A549 (cell line): ENCODE results near the gene FDX2. TPM values are rescaled to one million over a fixed set of nuclear protein-coding genes. Genes with fewer than 3 reads are reported as not detected.
"Not testable (repeated sequence)": the region's sequence is repeated elsewhere in the genome, so short reads cannot be mapped to it uniquely, and the experiment has no call there.

Experiments
- ATAC-seq, 2 experiments: fragments of 200-7000 bp in 1 of 2; fragments of >200 bp in 1 of 2; cut with Nextera tagmentation in 1 of 2; cut with Tn5 transposase in 1 of 2; 3 replicates each; pipeline versions ENCODE4 v1.8.0 to v1.9.1; 2018 to 2020; ENCODE audit warnings: mild to moderate bottlenecking in 1 of 2, moderate library complexity in 1 of 2
- CTCF ChIA-PET: fragments of 300-600 bp; sonication (Branson Sonifier 250); formaldehyde crosslinking; extraction: SDS; loops from one replicate; lab custom pipeline; 2021; ENCODE audit warnings: antibody characterized with exemption, inconsistent platforms; lab: Yijun Ruan, JAX
- POLR2A ChIA-PET: fragments of 350-600 bp; formaldehyde crosslinking; extraction: SDS; loops from one replicate; lab custom pipeline; 2021; ENCODE audit warnings: antibody characterized with exemption, inconsistent platforms; lab: Yijun Ruan, JAX
- DNase-seq, 2 experiments: peaks; one replicate each; pipeline versions ENCODE4 v3.0.0 to v3.0.0-alpha.2; 2011 to 2016; ENCODE audit warnings: low read depth in 1 of 2, low spot score in 1 of 2
- FAIRE-seq: peaks from 2 replicates; lab custom pipeline; 2011; peaks lifted over from hg19 to GRCh38; lab: Jason Lieb, UNC
- H3K27ac ChIP-seq, 2 experiments: fragments of >200 bp; sonication (Bioruptor Twin); formaldehyde crosslinking; 3 replicates each; pipeline ENCODE4 v1.5.1; 2016 to 2017
- H3K4me1 ChIP-seq: fragments of >200 bp; sonication (Bioruptor Twin); formaldehyde crosslinking; 3 replicates; pipeline ENCODE4 v1.6.1; 2016
- H3K4me2 ChIP-seq: fragments of >200 bp; sonication (Bioruptor Twin); formaldehyde crosslinking; 3 replicates; pipeline ENCODE4 v1.6.1; 2016
- H3K4me3 ChIP-seq: fragments of >200 bp; sonication (Bioruptor Twin); formaldehyde crosslinking; 3 replicates; pipeline ENCODE4 v1.5.1; 2016
- H3K9me3 ChIP-seq: fragments of >200 bp; sonication (Bioruptor Twin); formaldehyde crosslinking; 3 replicates; pipeline ENCODE4 v1.6.1; 2016
- BCL3 ChIP-seq: fragments of >200 bp; sonication (Bioruptor Twin); formaldehyde crosslinking; IDR thresholded peaks from 3 replicates; pipeline ENCODE4 v1.6.1; 2016
- BHLHE40 ChIP-seq: IDR thresholded peaks from 2 replicates; pipeline ENCODE4 v1.6.1; 2012; ENCODE audit warnings: low read depth, low read length, inconsistent platforms
- CEBPB ChIP-seq, 2 experiments: fragments of >200 bp in 1 of 2; sonication (Bioruptor Twin) in 1 of 2; formaldehyde crosslinking in 1 of 2; IDR thresholded peaks; 2 replicates each; pipeline ENCODE4 v1.6.1; 2012 to 2016
- CHD4 ChIP-seq: fragments of 200-600 bp; sonication (generic); IDR thresholded peaks from 2 replicates; pipeline ENCODE4 v1.6.1; 2016; ENCODE audit warnings: antibody characterized with exemption, mild to moderate bottlenecking, borderline replicate concordance
- EHF ChIP-seq: fragments of 250-450 bp; sonication (Bioruptor Pico); IDR thresholded peaks from 2 replicates; pipeline ENCODE4 v1.5.0; 2020; ENCODE audit warnings: mild to moderate bottlenecking
- FOXS1 ChIP-seq: fragments of 250-450 bp; sonication (Bioruptor Pico); IDR thresholded peaks from 2 replicates; pipeline ENCODE4 v1.5.0; 2020; ENCODE audit warnings: mild to moderate bottlenecking, moderate library complexity
- GATA3 ChIP-seq: IDR thresholded peaks from 2 replicates; pipeline ENCODE4 v1.6.1; 2012; ENCODE audit warnings: borderline replicate concordance
- HDAC2 ChIP-seq: fragments of 200-600 bp; sonication (generic); IDR thresholded peaks from 2 replicates; pipeline ENCODE4 v1.6.1; 2016
- HES2 ChIP-seq: fragments of >200 bp; sonication (Bioruptor Twin); formaldehyde crosslinking; IDR thresholded peaks from 2 replicates; pipeline ENCODE4 v1.6.1; 2016
- HEYL ChIP-seq: fragments of 250-450 bp; sonication (Bioruptor Pico); IDR thresholded peaks from 2 replicates; pipeline ENCODE4 v1.8.0; 2021; ENCODE audit warnings: mild to moderate bottlenecking, moderate library complexity
- HOXB13 ChIP-seq: fragments of 250-450 bp; sonication (Bioruptor Pico); IDR thresholded peaks from 2 replicates; pipeline ENCODE4 v1.5.0; 2020; ENCODE audit warnings: low read depth, mild to moderate bottlenecking, moderate library complexity
- KDM1A ChIP-seq: fragments of 200-600 bp; sonication (generic); IDR thresholded peaks from 2 replicates; pipeline ENCODE4 v1.6.1; 2016; ENCODE audit warnings: low read depth, mild to moderate bottlenecking
- KDM5A ChIP-seq: fragments of 200-600 bp; sonication (generic); IDR thresholded peaks from 2 replicates; pipeline ENCODE4 v1.6.1; 2016; ENCODE audit warnings: antibody characterized with exemption, mild to moderate bottlenecking
- NFE2L2 ChIP-seq: fragments of 150-350 bp; conservative IDR thresholded peaks from 2 replicates; pipeline ENCODE4 v1.6.1; 2014; ENCODE audit warnings: low read length
- NR3C1 ChIP-seq: fragments of >200 bp; sonication (Bioruptor Twin); formaldehyde crosslinking; IDR thresholded peaks from 3 replicates; pipeline ENCODE4 v1.6.1; 2017
- POLR2AphosphoS2 ChIP-seq: conservative IDR thresholded peaks from 2 replicates; pipeline ENCODE4 v1.6.1; 2012; ENCODE audit warnings: low read length, improper control_type of control experiment, inconsistent platforms
- RCOR1 ChIP-seq: fragments of 150-350 bp; IDR thresholded peaks from 2 replicates; pipeline ENCODE4 v1.6.1; 2014; ENCODE audit warnings: antibody characterized with exemption, low read length, low read depth
- ZC3H11A ChIP-seq: fragments of 450-650 bp; IDR thresholded peaks from 2 replicates; pipeline ENCODE4 v1.6.1; 2014; ENCODE audit warnings: antibody characterized with exemption, mild to moderate bottlenecking
- ZFP36 ChIP-seq: fragments of 450-650 bp; IDR thresholded peaks from 2 replicates; pipeline ENCODE4 v1.6.1; 2014; ENCODE audit warnings: borderline replicate concordance; ENCODE audit not compliant: partially characterized antibody
- ZSCAN20 ChIP-seq: fragments of 250-450 bp; sonication (Bioruptor Pico); IDR thresholded peaks from 2 replicates; pipeline ENCODE4 v1.8.0; 2022; ENCODE audit warnings: mild to moderate bottlenecking, moderate library complexity
- WGBS: methylation state at CpG from one replicate; pipeline ENCODE4 v1.1.6; 2017; ENCODE audit errors: missing lambda C conversion rate; 5-methylcytosine and 5-hydroxymethylcytosine counted together
- polyA plus RNA-seq, 4 experiments: library from polyadenylated mRNA; depleted of rRNA in 3 of 4; stranded (reverse); fragments of >200 nt; fragmentation: RNase III in 1 of 4; extraction: RNeasy Plus Mini Kit Qiagen cat#74134 plus additional on column Dnase treatment in 1 of 4; gene quantifications; 2 replicates in 3 of 4; 3 replicates in 1 of 4; pipeline ENCODE4 v1.2.3, GENCODE V29; 2011 to 2017

FDX2 gene
- polyA plus RNA-seq, 2 of the 4 experiments (the other 2 are of a cell fraction) = 9.9 to 23.5 TPM

- no peak for DNase-seq
Observed at GRCh38 chr19:10283301-10284064, 32.3 kb downstream of the FDX2 start.

GRCh38 chr19:10282043-10282442 lies 33.8 kb downstream of the FDX2 start:
- ATAC-seq, DNase-seq, FAIRE-seq, H3K27ac ChIP-seq, H3K4me2 ChIP-seq, H3K4me1 ChIP-seq, POLR2A ChIA-PET, H3K9me3 ChIP-seq, H3K4me3 ChIP-seq: not testable (repeated sequence)
- CTCF ChIA-PET = interaction anchor here (4.5 kb wide), 1 partner anchor 12 kb away, joined by 15 read pairs; the partner anchor contains the start of gene ICAM1
- 100% methylated on average over 4 of the region's 5 CpGs for WGBS

More at GRCh38 chr19:10283301-10284064, 32.3 kb downstream of the FDX2 start:
- TF ChIP-seq BCL3 (no peak), KDM1A (no peak), CHD4 (no peak)
- Histone ChIP-seq H3K9me3 (no peaks in the 10 kb centered on the region), H3K27ac (no peak overlapping the region), H3K4me2 (0 out of 3 replicates have a peak overlapping the region, but pooled peaks have one; percentile 14), H3K4me1 (peaks cover 8% of the 10 kb centered on the region; the same call in 1 of the 3 replicates), H3K4me3 (no peak overlapping the region)
- CTCF ChIA-PET = interaction anchor here (0.6 to 4.5 kb wide), 3 partner anchors 14 to 135 kb away, joined by 3 to 15 read pairs (median 3); partner anchors contain the start of gene ICAM1
- WGBS = 65% methylated on average over 18 of the region's 23 CpGs
- FAIRE-seq = no peak
- ATAC-seq = peak in 1 of 2 experiments; percentile 25; a peak in 1 of 6 replicates
- POLR2A ChIA-PET = no interaction called here

GRCh38 chr19:10279737-10280442 lies 35.9 kb downstream of the FDX2 start:
- no peak overlapping the region for H3K27ac ChIP-seq
- FAIRE-seq = no peak
- ATAC-seq = no peak
- WGBS = 77% methylated on average over 5 of the region's 5 CpGs
- CTCF ChIA-PET = interaction anchor here (4.5 to 5.0 kb wide), 2 partner anchors 10 to 21 kb away, joined by 15 to 16 read pairs; partner anchors contain the start of gene ICAM1
- H3K4me1 ChIP-seq = peaks cover 8% of the 10 kb centered on the region; the same call in 1 of the 3 replicates
- no peak overlapping the region for H3K4me2 ChIP-seq
- DNase-seq = no peak
- TF ChIP-seq FOXS1 (CRISPR knock-in tag) (no peak), RCOR1 (no peak), ZSCAN20 (no peak), CHD4 (no peak), NR3C1 (no peak), ZC3H11A (no peak), POLR2AphosphoS2 (no peak), KDM5A (no peak), EHF (CRISPR knock-in tag) (no peak), HES2 (no peak), HEYL (CRISPR knock-in tag) (no peak), HDAC2 (no peak), NFE2L2 (no peak), GATA3 (no peak), HOXB13 (CRISPR knock-in tag) (no peak), ZFP36 (no peak), CEBPB (IDR thresholded peaks at IDR 0.05) (no peak), BHLHE40 (no peak)
- H3K9me3 ChIP-seq = no peaks in the 10 kb centered on the region
- POLR2A ChIA-PET = no interaction called here
- H3K4me3 ChIP-seq = no peak overlapping the region
